ENCODE measurements around the gene TMEM143. TPM values are rescaled to one million over a fixed set of nuclear protein-coding genes. Genes with fewer than 3 reads are reported as not detected.
"Not testable (repeated sequence)": the region's sequence is repeated elsewhere in the genome, so short reads cannot be mapped to it uniquely, and the experiment has no call there.

TMEM143 gene
- total and polyA plus RNA-seq, 5 donors from 2014 or later = 1.9 to 9.3 (median 4.9) TPM

DNA sequence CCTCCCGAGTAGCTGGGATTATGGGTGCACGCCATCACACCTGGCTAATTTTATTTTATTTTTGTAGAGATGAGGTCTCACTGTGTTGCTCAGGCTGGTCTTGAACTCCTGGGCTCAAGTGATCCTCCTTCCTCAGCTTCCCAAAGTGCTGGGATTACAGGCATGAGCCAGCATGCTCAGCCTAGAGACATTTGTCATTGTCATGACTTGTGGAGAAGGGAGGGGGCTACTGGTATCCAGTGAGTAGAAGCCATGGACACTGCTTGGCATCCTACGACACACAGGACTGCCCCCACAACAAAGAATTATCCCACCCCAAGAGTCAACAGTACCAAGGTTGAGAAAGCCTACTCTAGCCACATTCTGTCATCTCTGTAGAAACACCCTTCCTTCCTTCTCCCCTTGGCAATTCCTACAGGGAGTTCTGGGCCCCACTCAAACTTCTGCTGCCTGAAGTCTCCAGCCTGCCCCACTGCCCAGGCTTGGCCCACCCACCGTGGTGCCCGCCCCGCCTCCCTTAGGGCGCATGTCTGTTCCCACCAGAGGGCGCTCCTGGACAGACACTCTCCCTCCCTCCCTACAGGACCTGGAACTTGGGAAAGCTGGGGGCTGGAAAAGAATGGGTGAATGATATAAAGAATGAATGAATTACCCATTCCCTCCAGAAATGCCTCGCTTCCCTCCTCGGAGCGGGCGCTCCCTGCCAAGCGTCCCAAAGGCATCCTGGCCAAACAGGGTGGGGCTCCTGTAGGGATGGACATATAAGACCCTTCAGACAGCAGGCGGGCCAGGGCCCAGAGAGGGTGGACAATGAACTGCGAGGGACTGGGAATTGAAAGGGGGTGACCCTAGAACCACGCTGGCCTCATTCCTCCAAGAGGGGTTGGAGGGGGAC, 43.8 kb downstream of the TMEM143 start:
- Mint-ChIP-seq H3K4me3 (peak overlapping the region; percentile 46 to 99 (median 96)), H3K27ac (peak overlapping the region; percentile 66 to 100 (median 99)), H3K9me3 (peaks cover 0 to 1% (median 0%) of the 10 kb centered on the region in 7 donors), H3K4me1 (peaks cover 0 to 53% (median 36%) of the 10 kb centered on the region in 4 donors), H3K36me3 (peaks cover 3% of the 10 kb centered on the region), H3K27me3 (peaks cover 12% of the 10 kb centered on the region)
- peak overlapping the region; percentile 99 for H3K27ac ChIP-seq (ENCODE audit: insufficient read depth, low read length, poor library complexity, severe bottlenecking)
- ATAC-seq (ENCODE audit: low read depth in 2 of 2) (peak in 1 of 2 donors; percentile 10), DNase-seq (peak; percentile 69 to 73 (median 69))
- no peaks in the 10 kb centered on the region for H3K9me3 ChIP-seq (ENCODE audit: control insufficient read depth in 2 of 2, low read length in 2 of 2)
- H3K27me3 ChIP-seq (ENCODE audit: control insufficient read depth, insufficient read depth, low read length) = no peaks in the 10 kb centered on the region
- H3K36me3 ChIP-seq (ENCODE audit: control insufficient read depth, insufficient read depth, low read length) = no peaks in the 10 kb centered on the region
- H3K4me1 ChIP-seq (ENCODE audit: control insufficient read depth, insufficient read depth, low read length, poor library complexity, severe bottlenecking) = peaks cover 47% of the 10 kb centered on the region
- no peak overlapping the region for H3K4me3 ChIP-seq (ENCODE audit: low read depth, low read length)

- Histone ChIP-seq H3K4me1 (ENCODE audit: control insufficient read depth, insufficient read depth, low read length, poor library complexity, severe bottlenecking) (peaks cover 32% of the 10 kb centered on the region), H3K4me3 (ENCODE audit: low read depth, low read length) (no peak overlapping the region), H3K27me3 (ENCODE audit: control insufficient read depth, insufficient read depth, low read length) (no peaks in the 10 kb centered on the region), H3K9me3 (ENCODE audit: control insufficient read depth in 2 of 2, low read length in 2 of 2) (no peaks in the 10 kb centered on the region), H3K36me3 (ENCODE audit: control insufficient read depth, insufficient read depth, low read length) (no peaks in the 10 kb centered on the region), H3K27ac (ENCODE audit: insufficient read depth, low read length, poor library complexity, severe bottlenecking) (no peak overlapping the region)
- Mint-ChIP-seq H3K36me3 (no peaks in the 10 kb centered on the region), H3K27ac (no peak overlapping the region), H3K9me3 (peaks cover 0 to 2% (median 0%) of the 10 kb centered on the region in 7 donors), H3K27me3 (peaks cover 12% of the 10 kb centered on the region), H3K4me3 (no peak overlapping the region), H3K4me1 (peaks cover 0 to 38% (median 25%) of the 10 kb centered on the region in 4 donors)
- ATAC-seq (ENCODE audit: low read depth in 2 of 2) (no peak), DNase-seq (no peak)
Observed at GRCh38 chr19:48318286-48318987, 45.3 kb downstream of the TMEM143 start.

DNA sequence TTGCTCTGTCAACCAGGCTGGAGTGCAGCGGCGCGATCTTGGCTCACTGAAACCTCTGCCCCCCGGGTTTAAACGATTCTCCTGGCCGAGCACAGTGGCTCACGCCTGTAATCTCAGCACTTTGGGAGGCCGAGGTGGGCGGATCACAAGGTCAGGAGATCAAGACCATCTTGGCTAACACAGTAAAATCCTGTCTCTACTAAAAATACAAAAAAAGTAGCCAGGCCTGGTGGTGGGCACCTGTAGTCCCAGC, 46.1 kb downstream of the TMEM143 start:
- DNase-seq; H3K36me3 Mint-ChIP-seq; H3K9me3 ChIP-seq (ENCODE audit: control insufficient read depth in 2 of 2, low read length in 2 of 2); H3K9me3 Mint-ChIP-seq; H3K27ac ChIP-seq (ENCODE audit: insufficient read depth, low read length, poor library complexity, severe bottlenecking); H3K36me3 ChIP-seq (ENCODE audit: control insufficient read depth, insufficient read depth, low read length); ATAC-seq (ENCODE audit: low read depth in 2 of 2); H3K27ac Mint-ChIP-seq; H3K4me3 Mint-ChIP-seq; H3K27me3 ChIP-seq (ENCODE audit: control insufficient read depth, insufficient read depth, low read length); H3K4me3 ChIP-seq (ENCODE audit: low read depth, low read length): not testable (repeated sequence)
- Mint-ChIP-seq H3K4me1 (peaks cover 0 to 30% (median 19%) of the 10 kb centered on the region in 4 donors), H3K27me3 (peaks cover 11% of the 10 kb centered on the region)
- peaks cover 24% of the 10 kb centered on the region for H3K4me1 ChIP-seq (ENCODE audit: control insufficient read depth, insufficient read depth, low read length, poor library complexity, severe bottlenecking)

DNA sequence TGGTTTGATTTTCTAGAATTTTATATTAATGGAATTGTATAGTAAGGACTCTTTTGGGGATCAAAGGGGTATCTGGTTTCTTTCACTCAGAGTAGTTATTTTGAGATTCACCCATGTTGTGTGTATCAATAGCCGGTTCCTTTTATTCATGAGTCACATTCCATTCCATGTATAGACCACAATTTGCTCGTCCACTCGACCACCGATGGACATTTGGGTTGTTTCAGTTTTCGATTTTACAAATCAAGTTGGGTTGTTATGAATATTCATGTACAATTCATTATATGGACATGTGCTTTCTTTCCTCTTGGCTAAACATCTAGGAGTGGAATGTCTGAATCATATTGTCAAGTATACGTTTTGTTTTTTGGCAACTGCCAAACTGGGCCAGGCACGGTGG, 48.0 kb downstream of the TMEM143 start:
- H3K4me3 Mint-ChIP-seq = no peak overlapping the region
- peaks cover 0 to 11% (median 7%) of the 10 kb centered on the region in 4 donors for H3K4me1 Mint-ChIP-seq

GRCh38 chr19:48311384-48311783, 52.4 kb downstream of the TMEM143 start:
- Mint-ChIP-seq H3K4me3 (no peak overlapping the region), H3K27ac (no peak overlapping the region), H3K36me3 (no peaks in the 10 kb centered on the region), H3K4me1 (peaks cover 0 to 4% (median 0%) of the 10 kb centered on the region in 4 donors), H3K27me3 (peaks cover 2% of the 10 kb centered on the region), H3K9me3 (peaks cover 0 to 2% (median 0%) of the 10 kb centered on the region in 7 donors)
- no peak overlapping the region for H3K4me3 ChIP-seq (ENCODE audit: low read depth, low read length)
- no peaks in the 10 kb centered on the region for H3K9me3 ChIP-seq (ENCODE audit: control insufficient read depth in 2 of 2, low read length in 2 of 2)
- no peak for DNase-seq
- no peak overlapping the region for H3K27ac ChIP-seq (ENCODE audit: insufficient read depth, low read length, poor library complexity, severe bottlenecking)
- no peaks in the 10 kb centered on the region for H3K27me3 ChIP-seq (ENCODE audit: control insufficient read depth, insufficient read depth, low read length)
- H3K4me1 ChIP-seq (ENCODE audit: control insufficient read depth, insufficient read depth, low read length, poor library complexity, severe bottlenecking) = no peaks in the 10 kb centered on the region
- no peak for ATAC-seq (ENCODE audit: low read depth in 2 of 2)
- no peaks in the 10 kb centered on the region for H3K36me3 ChIP-seq (ENCODE audit: control insufficient read depth, insufficient read depth, low read length)

More for the DNA sequence above, 48.0 kb downstream of the TMEM143 start:
- Histone ChIP-seq H3K4me3 (ENCODE audit: low read depth, low read length) (no peak overlapping the region), H3K4me1 (ENCODE audit: control insufficient read depth, insufficient read depth, low read length, poor library complexity, severe bottlenecking) (peaks cover 10% of the 10 kb centered on the region), H3K27ac (ENCODE audit: insufficient read depth, low read length, poor library complexity, severe bottlenecking) (no peak overlapping the region), H3K27me3 (ENCODE audit: control insufficient read depth, insufficient read depth, low read length) (no peaks in the 10 kb centered on the region), H3K9me3 (ENCODE audit: control insufficient read depth in 2 of 2, low read length in 2 of 2) (no peaks in the 10 kb centered on the region), H3K36me3 (ENCODE audit: control insufficient read depth, insufficient read depth, low read length) (no peaks in the 10 kb centered on the region)
- Mint-ChIP-seq H3K27ac (no peak overlapping the region), H3K36me3 (no peaks in the 10 kb centered on the region), H3K27me3 (peaks cover 4% of the 10 kb centered on the region), H3K9me3 (peaks cover 0 to 1% (median 0%) of the 10 kb centered on the region in 7 donors)
- no peak for ATAC-seq (ENCODE audit: low read depth in 2 of 2)
- no peak for DNase-seq

GRCh38 chr19:48310227-48310626, 53.5 kb downstream of the TMEM143 start:
- H3K9me3 Mint-ChIP-seq = peaks cover 0 to 3% (median 0%) of the 10 kb centered on the region in 7 donors
- Histone ChIP-seq H3K4me1 (ENCODE audit: control insufficient read depth, insufficient read depth, low read length, poor library complexity, severe bottlenecking) (no peaks in the 10 kb centered on the region), H3K27me3 (ENCODE audit: control insufficient read depth, insufficient read depth, low read length) (no peaks in the 10 kb centered on the region), H3K9me3 (ENCODE audit: control insufficient read depth in 2 of 2, low read length in 2 of 2) (no peaks in the 10 kb centered on the region), H3K36me3 (ENCODE audit: control insufficient read depth, insufficient read depth, low read length) (no peaks in the 10 kb centered on the region), H3K4me3 (ENCODE audit: low read depth, low read length) (no peak overlapping the region), H3K27ac (ENCODE audit: insufficient read depth, low read length, poor library complexity, severe bottlenecking) (no peak overlapping the region)
- DNase-seq (no peak), ATAC-seq (ENCODE audit: low read depth in 2 of 2) (no peak)
- H3K27me3 Mint-ChIP-seq = peaks cover 5% of the 10 kb centered on the region
- H3K4me1 Mint-ChIP-seq = peaks cover 0 to 4% (median 0%) of the 10 kb centered on the region in 4 donors
- H3K27ac Mint-ChIP-seq = no peak overlapping the region
- H3K4me3 Mint-ChIP-seq = no peak overlapping the region
- H3K36me3 Mint-ChIP-seq = no peaks in the 10 kb centered on the region

DNA sequence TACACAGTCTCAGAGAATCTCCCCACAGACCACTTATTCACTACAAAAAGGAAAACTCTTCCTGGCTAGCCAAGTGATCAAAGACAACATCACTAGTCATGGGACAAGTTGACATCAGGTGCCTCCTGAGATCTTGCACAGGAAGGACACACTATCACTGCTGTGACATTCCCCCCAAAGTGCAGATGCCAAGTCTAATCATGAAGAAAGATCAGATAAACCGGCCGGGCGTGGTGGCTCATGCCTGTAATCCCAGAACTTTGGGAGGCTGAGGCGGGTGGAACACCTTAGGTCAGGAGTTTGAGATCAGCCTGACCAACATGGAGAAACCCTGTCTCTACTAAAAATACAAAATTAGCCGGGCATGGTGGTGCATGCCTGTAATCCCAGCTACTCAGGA, 54.0 kb downstream of the TMEM143 start:
- H3K36me3 Mint-ChIP-seq; H3K36me3 ChIP-seq (ENCODE audit: control insufficient read depth, insufficient read depth, low read length); H3K27ac ChIP-seq (ENCODE audit: insufficient read depth, low read length, poor library complexity, severe bottlenecking); ATAC-seq (ENCODE audit: low read depth in 2 of 2); H3K9me3 ChIP-seq (ENCODE audit: control insufficient read depth in 2 of 2, low read length in 2 of 2); H3K27me3 ChIP-seq (ENCODE audit: control insufficient read depth, insufficient read depth, low read length); H3K4me1 ChIP-seq (ENCODE audit: control insufficient read depth, insufficient read depth, low read length, poor library complexity, severe bottlenecking); H3K4me3 ChIP-seq (ENCODE audit: low read depth, low read length); H3K4me3 Mint-ChIP-seq; H3K4me1 Mint-ChIP-seq; H3K27ac Mint-ChIP-seq; H3K9me3 Mint-ChIP-seq; DNase-seq; H3K27me3 Mint-ChIP-seq: not testable (repeated sequence)

Measured in CD4-positive, CD25-positive, alpha-beta regulatory T cell (primary cell).